AG20443 (cell line): ENCODE measurements around the gene TYW1B.
A peak's percentile ranks its signal among the peaks of the same experiment; 100 is the strongest.
"Not testable (repeated sequence)": the region's sequence is repeated elsewhere in the genome, so short reads cannot be mapped to it uniquely, and the experiment has no call there.

ENCODE experiments used
- DNase-seq: peaks from one replicate; pipeline ENCODE4 v3.0.0; 2012; ENCODE audit warnings: low spot score, mixed read lengths

TYW1B gene

GRCh38 chr7:72753229-72753628 lies 74.8 kb downstream of the TYW1B start:
- DNase-seq: not testable (repeated sequence)

GRCh38 chr7:72751978-72752377 lies 76.0 kb downstream of the TYW1B start:
- peak; percentile 9 for DNase-seq

DNA sequence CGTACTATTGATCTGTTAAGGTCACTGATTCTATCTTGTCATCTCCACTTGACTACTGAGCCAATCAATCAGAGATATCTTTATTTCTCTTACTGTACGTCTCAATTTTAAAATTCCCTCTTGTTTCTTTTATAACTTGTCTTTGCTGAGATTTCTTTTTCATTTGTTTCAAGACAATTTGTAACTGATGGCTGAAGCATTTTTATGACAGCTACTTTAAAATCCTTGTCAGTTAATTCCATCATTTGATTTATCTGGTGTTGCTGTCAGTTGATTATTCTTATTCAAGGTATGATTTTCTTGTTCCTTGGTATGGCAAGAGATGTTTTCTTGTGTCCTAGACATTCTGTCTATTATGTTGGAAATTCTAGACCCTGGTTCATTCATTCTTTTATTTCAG lies 76.6 kb downstream of the TYW1B start:
- DNase-seq: no peak

- not testable (repeated sequence) for DNase-seq
Observed at GRCh38 chr7:72748649-72749048, 79.4 kb downstream of the TYW1B start.

GRCh38 chr7:72744244-72744926 lies 83.6 kb downstream of the TYW1B start:
- peak; percentile 37 for DNase-seq

- DNase-seq: not testable (repeated sequence)
Observed at GRCh38 chr7:72743801-72744200, 84.2 kb downstream of the TYW1B start.

DNA sequence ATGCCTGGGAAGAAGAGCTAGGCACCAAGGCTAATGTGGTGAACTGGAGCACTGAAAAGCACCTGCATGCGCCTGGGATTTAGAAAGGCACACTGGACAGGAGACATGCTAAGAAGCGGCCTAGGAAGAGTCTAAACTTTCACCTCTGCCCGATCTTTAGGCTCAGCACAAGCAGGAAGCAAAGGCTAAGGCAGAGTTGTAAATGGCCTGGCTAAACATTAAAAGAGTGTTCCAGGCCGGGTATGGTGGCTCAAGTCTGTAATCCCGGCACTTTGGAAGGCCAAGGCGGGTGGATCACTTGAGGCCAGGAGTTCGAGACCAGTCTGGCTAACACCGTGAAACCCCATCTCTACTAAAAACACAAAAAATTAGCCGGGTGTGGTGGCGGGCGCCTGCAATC lies 88.3 kb downstream of the TYW1B start:
- DNase-seq: not testable (repeated sequence)

DNA sequence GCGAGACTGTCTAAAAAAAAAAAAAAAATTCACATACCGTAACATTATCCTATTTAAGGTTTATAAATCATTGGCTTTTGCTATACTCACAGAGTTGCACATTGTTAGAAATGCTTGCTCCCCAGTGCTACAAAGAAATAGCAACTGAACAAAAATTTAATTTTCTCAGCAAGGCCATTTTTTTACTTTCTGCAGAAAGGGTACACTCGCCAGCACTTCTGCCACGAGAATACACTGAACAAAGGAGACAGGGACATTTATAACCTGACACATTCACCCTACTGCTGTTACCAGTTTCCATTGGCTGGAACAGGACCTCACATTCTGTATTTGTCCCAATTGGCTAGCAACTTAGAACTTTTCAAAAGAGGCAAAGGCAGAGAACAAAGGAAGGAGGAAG lies 92.1 kb downstream of the TYW1B start:
- DNase-seq: not testable (repeated sequence)

- DNase-seq: not testable (repeated sequence)
Observed at GRCh38 chr7:72730815-72731214, 97.2 kb downstream of the TYW1B start.

- not testable (repeated sequence) for DNase-seq
Observed at GRCh38 chr7:72730384-72730783, 97.6 kb downstream of the TYW1B start.

DNA sequence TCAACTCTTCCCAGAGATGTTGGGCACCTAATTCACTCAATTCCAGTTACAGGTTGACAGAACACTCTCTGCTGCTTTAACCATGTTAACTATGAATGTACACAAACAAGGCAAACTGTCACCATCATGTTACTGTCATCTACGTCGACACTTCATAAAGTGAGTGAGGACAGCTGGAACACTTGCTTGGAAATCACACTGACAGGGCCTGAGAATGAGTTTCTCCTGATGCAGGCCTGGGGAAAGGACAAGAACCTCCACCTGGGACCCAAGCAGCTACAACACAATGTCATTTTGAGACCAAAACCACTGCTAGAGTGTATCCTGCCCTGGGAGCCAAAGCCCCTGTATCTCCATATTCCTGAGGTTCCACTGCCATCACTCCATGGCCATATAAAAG lies 98.9 kb downstream of the TYW1B start:
- not testable (repeated sequence) for DNase-seq

DNA sequence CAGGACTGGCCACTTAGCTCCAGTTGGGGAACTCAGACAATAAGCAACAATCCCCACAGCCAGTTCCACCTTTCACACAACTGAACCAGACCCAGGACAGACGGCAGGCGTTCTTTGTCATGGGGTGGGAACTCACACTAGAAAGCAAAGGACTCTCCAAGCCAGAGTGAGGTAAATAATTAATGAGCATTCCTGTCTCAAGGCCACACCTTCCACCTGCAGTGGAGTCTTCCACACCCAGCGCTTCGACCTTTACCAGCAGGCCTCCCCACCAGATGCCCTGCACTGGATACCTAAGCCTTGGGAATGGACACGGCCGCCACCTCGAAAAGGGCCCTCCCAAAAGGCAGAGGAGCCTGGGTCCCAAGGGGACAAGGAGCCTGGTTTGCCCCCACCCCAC lies 105.3 kb downstream of the TYW1B start:
- DNase-seq: not testable (repeated sequence)

DNA sequence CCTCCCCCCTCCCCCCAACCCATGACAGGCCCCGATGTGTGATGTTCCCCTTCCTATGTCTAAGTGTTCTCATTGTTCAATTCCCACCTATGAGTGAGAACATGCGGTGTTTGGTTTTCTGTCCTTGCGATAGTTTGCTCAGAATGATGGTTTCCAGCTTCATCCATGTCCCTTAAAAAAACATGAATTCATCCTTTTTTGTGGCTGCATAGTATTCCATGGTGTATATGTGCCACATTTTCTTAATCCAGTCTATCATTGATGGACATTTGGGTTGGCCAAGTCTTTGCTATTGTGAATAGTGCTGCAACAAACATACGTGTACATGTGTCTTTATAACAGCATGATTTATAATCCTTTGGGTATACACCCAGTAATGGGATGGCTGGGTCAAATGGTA lies 107.1 kb downstream of the TYW1B start:
- not testable (repeated sequence) for DNase-seq

DNA sequence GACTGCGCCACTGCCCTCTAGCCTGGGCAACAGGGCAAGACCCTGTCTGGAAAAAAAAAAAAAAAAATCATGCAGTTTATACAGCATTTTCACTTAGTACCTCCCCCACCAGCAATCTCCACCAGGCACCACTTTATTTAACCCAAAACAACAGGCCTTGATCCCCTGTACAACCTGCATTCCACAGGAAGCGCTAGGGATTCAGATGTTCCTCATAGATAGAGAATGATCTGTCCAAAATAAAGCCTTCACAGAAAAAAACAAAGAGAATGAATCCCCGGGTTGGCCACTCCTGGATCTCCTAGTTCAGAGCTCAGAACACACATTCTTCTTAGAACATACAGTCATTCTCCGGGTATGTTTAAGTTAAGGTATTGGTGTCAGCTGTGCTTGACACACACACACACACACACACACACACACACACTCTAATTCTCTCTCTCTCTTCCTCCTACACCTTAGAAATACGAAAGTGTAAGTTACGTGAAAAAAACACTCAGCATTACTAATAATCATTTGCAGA lies 110.7 kb downstream of the TYW1B start:
- DNase-seq: not testable (repeated sequence)

- not testable (repeated sequence) for DNase-seq
Observed at GRCh38 chr7:72711927-72712326, 116.1 kb downstream of the TYW1B start.

DNA sequence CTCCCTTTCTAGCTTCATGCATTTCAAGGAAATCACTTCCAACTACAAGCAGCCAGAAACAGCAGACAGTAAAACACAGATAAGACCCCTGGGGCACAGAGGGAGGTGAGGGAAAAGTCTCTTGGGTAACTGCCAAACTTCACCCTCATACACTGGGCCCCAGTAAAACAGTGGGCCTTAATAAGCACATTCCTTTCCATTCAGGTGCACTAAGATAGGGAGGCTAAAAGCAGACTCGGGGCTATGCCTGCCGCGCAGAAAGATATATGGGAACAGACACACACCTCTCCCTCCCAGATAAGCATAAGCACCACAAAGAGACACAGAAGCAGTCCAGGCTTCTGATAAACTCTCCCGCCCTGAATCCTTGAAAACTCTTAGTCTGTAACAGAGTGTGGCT lies 117.0 kb downstream of the TYW1B start:
- no peak for DNase-seq

DNA sequence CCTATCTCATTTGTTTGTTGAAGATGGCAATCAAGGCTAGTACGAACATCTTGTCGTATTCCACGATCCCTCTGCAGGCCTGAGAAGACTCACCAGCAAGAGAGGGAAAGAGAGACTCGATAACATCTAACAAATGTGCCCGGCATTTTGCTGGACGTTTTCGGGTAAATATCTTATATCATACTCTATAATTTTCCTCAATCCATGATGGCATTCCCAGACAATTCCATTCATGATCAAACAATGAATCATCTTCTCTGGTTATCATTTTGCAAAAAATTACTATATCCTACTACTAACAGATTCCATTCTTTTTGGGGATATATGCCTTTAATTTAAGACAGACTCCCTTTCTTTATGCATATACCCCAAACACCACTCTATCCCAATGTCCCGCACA lies 118.1 kb downstream of the TYW1B start:
- no peak for DNase-seq

DNA sequence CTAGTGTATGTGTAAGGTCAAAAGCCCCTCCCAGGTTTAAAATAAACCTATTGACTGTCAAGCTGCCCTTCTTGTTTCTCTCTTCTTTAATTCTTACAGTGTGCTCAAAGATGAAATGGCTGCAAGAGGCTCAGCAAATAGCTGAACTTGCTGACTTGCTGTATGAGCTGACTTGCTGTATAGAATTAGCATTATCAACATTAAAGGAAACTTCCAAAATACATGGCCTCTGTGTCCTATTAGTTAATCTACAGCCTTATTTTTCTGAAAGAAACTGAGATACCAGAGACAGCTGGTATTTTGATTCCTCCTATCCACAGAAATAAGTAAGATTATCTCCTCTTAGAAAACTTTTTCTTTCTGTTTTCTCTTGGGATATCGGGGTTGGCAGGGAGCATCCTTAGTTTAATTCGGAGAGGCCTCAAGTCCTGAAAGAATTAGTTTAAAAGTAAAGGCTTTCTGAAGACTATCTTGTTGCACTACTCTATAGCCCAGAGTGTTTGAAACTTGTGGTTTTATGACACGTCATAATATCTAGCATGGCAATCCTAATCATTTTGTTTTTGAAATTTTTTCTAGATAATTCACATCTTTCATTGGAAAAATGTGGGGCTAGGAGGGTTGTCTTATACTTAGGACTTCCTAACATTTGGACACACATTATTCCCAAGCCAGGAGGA lies 119.5 kb downstream of the TYW1B start:
- DNase-seq: not testable (repeated sequence)

- no peak for DNase-seq
Observed at GRCh38 chr7:72706521-72706920, 121.5 kb downstream of the TYW1B start.

DNA sequence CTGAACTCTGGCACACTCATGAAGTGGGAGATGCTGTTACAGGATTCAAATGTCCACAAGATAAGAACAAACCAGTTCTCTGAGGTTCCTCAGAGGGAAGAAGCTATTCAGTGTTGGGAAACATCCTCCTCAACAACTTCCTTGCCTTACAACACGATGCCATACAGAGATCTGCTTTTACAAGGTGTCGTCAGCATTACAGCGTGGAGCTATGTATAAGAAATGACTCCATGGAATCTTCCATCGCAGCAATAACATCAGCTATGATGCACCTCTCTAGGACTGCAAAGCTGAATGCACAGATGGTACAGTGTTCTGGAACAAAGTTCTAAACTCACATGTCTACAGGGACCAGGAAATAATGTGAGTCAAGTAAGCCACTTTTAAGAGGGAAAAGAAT lies 122.3 kb downstream of the TYW1B start:
- DNase-seq: not testable (repeated sequence)

DNA sequence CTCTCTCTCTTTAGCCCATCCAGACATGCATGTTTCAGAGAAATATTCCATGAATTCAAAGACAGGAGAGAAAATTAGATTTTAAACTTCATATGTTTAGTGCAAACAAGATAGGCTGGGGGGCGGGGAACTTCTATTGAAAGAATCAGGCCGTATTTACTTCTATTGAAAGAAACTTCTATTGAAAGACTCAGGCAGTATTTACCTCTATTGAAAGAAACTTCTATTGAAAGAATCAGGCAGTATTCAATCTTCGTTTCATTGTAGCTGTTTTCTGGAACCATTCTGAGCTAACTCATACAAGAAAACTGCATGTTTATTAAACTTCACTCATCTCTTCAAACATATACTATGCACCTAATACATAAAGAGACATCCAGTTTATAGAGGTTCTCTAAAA lies 123.1 kb downstream of the TYW1B start:
- DNase-seq: no peak

- DNase-seq: not testable (repeated sequence)
Observed at GRCh38 chr7:72700548-72700947, 127.5 kb downstream of the TYW1B start.

GRCh38 chr7:72697066-72697465 lies 130.9 kb downstream of the TYW1B start:
- DNase-seq: not testable (repeated sequence)
